Right lobe of liver (tissue), 6 donors: Measurements from ENCODE around the gene SUFU. TPM values are rescaled to one million over a fixed set of nuclear protein-coding genes. Genes with fewer than 3 reads are reported as not detected.

Experiments used
- ATAC-seq, 4 donors: fragments of 200-7000 bp; cut with Tn5 transposase; one replicate each; pipeline ENCODE4 v1.9.1; 2020; ENCODE audit warnings: mild to moderate bottlenecking in 4 of 4, moderate library complexity in 4 of 4
- DNase-seq, 3 donors: peaks; one replicate each; pipeline ENCODE4 v3.0.0-alpha.2; 2020
- H3K27ac ChIP-seq, 3 donors: fragments of 200-600 bp; one replicate each; pipeline ENCODE4 v1.8.0; 2022
- H3K27me3 ChIP-seq, 2 donors: fragments of 200-600 bp; one replicate each; pipeline ENCODE4 v1.8.0; 2022
- H3K36me3 ChIP-seq, 4 donors: fragments of 200-600 bp; sonication (generic) in 1 of 4; one replicate each; pipeline versions ENCODE4 v1.5.1 to v1.8.0; 2017 to 2022; ENCODE audit warnings: control low read depth in 1 of 4
- H3K4me1 ChIP-seq, 4 donors: fragments of 200-600 bp; sonication (generic) in 1 of 4; one replicate each; pipeline versions ENCODE4 v1.5.1 to v1.8.0; 2017 to 2022; ENCODE audit warnings: control low read depth in 1 of 4
- H3K4me3 ChIP-seq, 3 donors: fragments of 200-600 bp; one replicate each; pipeline ENCODE4 v1.8.0; 2022
- H3K9me3 ChIP-seq, 4 donors: fragments of 200-600 bp; sonication (generic) in 1 of 4; one replicate each; pipeline versions ENCODE4 v1.5.1 to v1.8.0; 2017 to 2022; ENCODE audit warnings: control low read depth in 1 of 4
- CTCF ChIP-seq, 4 donors: fragments of 200-600 bp in 3 of 4; fragments of 450-650 bp in 1 of 4; IDR thresholded peaks; one replicate each; pipeline versions ENCODE4 v1.5.1 to v1.8.0; 2016 to 2022; ENCODE audit warnings: antibody characterized with exemption in 4 of 4, mild to moderate bottlenecking in 2 of 4
- POLR2A ChIP-seq: fragments of 450-650 bp; IDR thresholded peaks from one replicate; pipeline ENCODE4 v1.6.1; 2017; ENCODE audit warnings: antibody characterized with exemption, mild to moderate bottlenecking
- WGBS: methylation state at CpG from one replicate; pipeline ENCODE4 v1.1.6; 2018; ENCODE audit warnings: low coverage, low lambda C conversion rate; ENCODE audit not compliant: insufficient coverage; ENCODE audit errors: missing lambda C conversion rate; 5-methylcytosine and 5-hydroxymethylcytosine counted together
- intact Hi-C, 2 donors: fragments of 100-400 bp; cut with DNase I; formaldehyde crosslinking; loops; one replicate each; pipeline versions ENCODE4 v1.11.2 to v1.14.1; 2022
- total RNA-seq, 6 experiments: library from RNA; depleted of rRNA in 2 of 6; stranded (reverse); fragments of >200 nt in 2 of 6; fragmentation: NEBNext Ultra II Directional in 3 of 6; extraction: Animal tissue kit (Norgen Biotek cat#: 25700) in 3 of 6; gene quantifications; one replicate each; pipeline versions ENCODE4 v1.1.0 to v1.2.4, GENCODE V29; 2016 to 2023
- donor health status: DM: no; HTN: yes; CAD: no.
- donor health status: DM: no; HTN: no; CAD: no.
- donor health status: DM: no; HTN: no; CAD: no.
- donor health status: DM: no; HTN: yes; CAD: no.
- donor health status: DM: no; HTN: yes; CAD: no.

Gene SUFU
- total RNA-seq, 6 experiments from 2014 or later: 4.2 to 6.2 (median 5.1) TPM

GRCh38 chr10:102545265-102545871 lies 41.6 kb downstream of the SUFU start:
- intact Hi-C loops: no loop called here
- H3K4me1 ChIP-seq: no peaks in the 10 kb centered on the region
- 65% methylated on average over 4 of the region's 7 CpGs for WGBS
- no peaks in the 10 kb centered on the region for H3K27me3 ChIP-seq
- ATAC-seq (no peak), DNase-seq (no peak)
- TF ChIP-seq CTCF (IDR thresholded peaks at IDR 0.05) (no peak), POLR2A (no peak)
- no peak overlapping the region for H3K27ac ChIP-seq
- H3K36me3 ChIP-seq: no peaks in the 10 kb centered on the region
- H3K9me3 ChIP-seq: no peaks in the 10 kb centered on the region
- no peak overlapping the region for H3K4me3 ChIP-seq

GRCh38 chr10:102545997-102546396 lies 42.2 kb downstream of the SUFU start:
- peaks cover 0 to under 1% (median 0%) of the 10 kb centered on the region in 4 donors for H3K36me3 ChIP-seq
- H3K4me3 ChIP-seq: no peak overlapping the region
- ATAC-seq (no peak), DNase-seq (no peak)
- H3K9me3 ChIP-seq: no peaks in the 10 kb centered on the region
- intact Hi-C loops: no loop called here
- no peaks in the 10 kb centered on the region for H3K27me3 ChIP-seq
- TF ChIP-seq POLR2A: no peak
- no peak for TF ChIP-seq CTCF (IDR thresholded peaks at IDR 0.05)
- no CpG with 5 or more reads among the region's 2 CpGs for WGBS
- no peak overlapping the region for H3K27ac ChIP-seq
- H3K4me1 ChIP-seq: no peaks in the 10 kb centered on the region

- H3K27me3 ChIP-seq: no peaks in the 10 kb centered on the region
- H3K27ac ChIP-seq: no peak overlapping the region
- TF ChIP-seq POLR2A (no peak), CTCF (IDR thresholded peaks at IDR 0.05) (no peak)
- intact Hi-C loops: no loop called here
- no peaks in the 10 kb centered on the region for H3K9me3 ChIP-seq
- H3K4me3 ChIP-seq: no peak overlapping the region
- H3K36me3 ChIP-seq: peaks cover 0 to 2% (median 0%) of the 10 kb centered on the region in 4 donors
- no peaks in the 10 kb centered on the region for H3K4me1 ChIP-seq
- 60% methylated on average over 3 of the region's 12 CpGs for WGBS
- DNase-seq (no peak), ATAC-seq (no peak)
Measured at GRCh38 chr10:102546606-102547320, 43.0 kb downstream of the SUFU start.

GRCh38 chr10:102549549-102549948 lies 45.8 kb downstream of the SUFU start:
- WGBS: no CpG with 5 or more reads among the region's 1 CpG
- no peak overlapping the region for H3K27ac ChIP-seq
- ATAC-seq (no peak), DNase-seq (no peak)
- no peak for TF ChIP-seq POLR2A
- H3K4me1 ChIP-seq: no peaks in the 10 kb centered on the region
- intact Hi-C loops: no loop called here
- peaks cover 0 to 2% (median 0%) of the 10 kb centered on the region in 4 donors for H3K36me3 ChIP-seq
- no peaks in the 10 kb centered on the region for H3K27me3 ChIP-seq
- H3K4me3 ChIP-seq: no peak overlapping the region
- no peaks in the 10 kb centered on the region for H3K9me3 ChIP-seq

- Histone ChIP-seq H3K9me3 (no peaks in the 10 kb centered on the region), H3K4me1 (no peaks in the 10 kb centered on the region), H3K27ac (no peak overlapping the region), H3K36me3 (peaks cover 0 to 2% (median 0%) of the 10 kb centered on the region in 4 donors), H3K4me3 (no peak overlapping the region), H3K27me3 (no peaks in the 10 kb centered on the region)
- TF ChIP-seq CTCF (IDR thresholded peaks at IDR 0.05): no peak
- TF ChIP-seq POLR2A: no peak
- DNase-seq (no peak), ATAC-seq (no peak)
- 95% methylated on average over 8 of the region's 9 CpGs for WGBS
- intact Hi-C loops: no loop called here
Measured at GRCh38 chr10:102550636-102551210, 47.0 kb downstream of the SUFU start.
